Mesendoderm (in vitro differentiated cells): ENCODE results near the gene SH3BP2.
A peak's percentile ranks its signal among the peaks of the same experiment; 100 is the strongest.

Experiments used
- DNase-seq: peaks from one replicate; pipeline ENCODE4 v3.0.0; 2013
- H2AK5ac ChIP-seq: 2 replicates; pipeline ENCODE4 v1.6.1; 2013; ENCODE audit warnings: low read length, inconsistent platforms
- H2BK120ac ChIP-seq: 2 replicates; pipeline ENCODE4 v1.6.1; 2013; ENCODE audit warnings: low read depth, mild to moderate bottlenecking, low read length, moderate library complexity, mixed read lengths
- H2BK15ac ChIP-seq: replicated peaks from 2 replicates; pipeline ENCODE4 v1.6.1; 2013; ENCODE audit warnings: low read depth, mild to moderate bottlenecking, moderate library complexity
- H2BK5ac ChIP-seq: 2 replicates; pipeline ENCODE4 v1.6.1; 2013; ENCODE audit warnings: low read length, inconsistent platforms
- H3K18ac ChIP-seq: 2 replicates; pipeline ENCODE4 v1.6.1; 2013; ENCODE audit warnings: mild to moderate bottlenecking, low read length, mixed read lengths
- H3K23ac ChIP-seq: one replicate; pipeline ENCODE4 v1.6.1; 2013; ENCODE audit warnings: low read length
- H3K27ac ChIP-seq: 2 replicates; pipeline ENCODE4 v1.5.1; 2013; ENCODE audit warnings: low read depth, mild to moderate bottlenecking, inconsistent platforms, low read length, moderate library complexity
- H3K27me3 ChIP-seq: 2 replicates; pipeline ENCODE4 v1.6.1; 2013; ENCODE audit warnings: low read length, control low read depth, mild to moderate bottlenecking, inconsistent platforms; ENCODE audit not compliant: insufficient read depth, poor library complexity
- H3K36me3 ChIP-seq: 2 replicates; pipeline ENCODE4 v1.6.1; 2013; ENCODE audit warnings: low read length, inconsistent platforms; ENCODE audit not compliant: control insufficient read depth, insufficient read depth
- H3K4ac ChIP-seq: one replicate; pipeline ENCODE4 v1.6.1; 2013; ENCODE audit warnings: low read depth, mild to moderate bottlenecking, low read length, moderate library complexity
- H3K4me1 ChIP-seq: 2 replicates; pipeline ENCODE4 v1.6.1; 2013; ENCODE audit warnings: low read depth, low read length, inconsistent platforms; ENCODE audit not compliant: control insufficient read depth
- H3K4me2 ChIP-seq: 2 replicates; pipeline ENCODE4 v1.6.1; 2013; ENCODE audit warnings: low read length
- H3K4me3 ChIP-seq: 2 replicates; pipeline ENCODE4 v1.5.1; 2013; ENCODE audit warnings: mild to moderate bottlenecking, low read length
- H3K56ac ChIP-seq: one replicate; pipeline ENCODE4 v1.6.1; 2013; ENCODE audit warnings: low read length
- H3K79me1 ChIP-seq: 2 replicates; pipeline ENCODE4 v1.6.1; 2013; ENCODE audit warnings: low read length, inconsistent platforms
- H3K79me2 ChIP-seq: 2 replicates; pipeline ENCODE4 v1.6.1; 2013; ENCODE audit warnings: mild to moderate bottlenecking, low read length; ENCODE audit not compliant: control insufficient read depth, insufficient read depth
- H3K9ac ChIP-seq: 2 replicates; pipeline ENCODE4 v1.6.1; 2013; ENCODE audit warnings: low read length, inconsistent platforms
- H4K5ac ChIP-seq: one replicate; pipeline ENCODE4 v1.6.1; 2013; ENCODE audit warnings: low read length
- H4K8ac ChIP-seq: one replicate; pipeline ENCODE4 v1.6.1; 2013; ENCODE audit warnings: low read depth, mild to moderate bottlenecking, control low read depth, low read length, moderate library complexity
- WGBS: extraction: QIAGEN DNeasy Blood & Tissue Kit; methylation state at CpG from one replicate; pipeline ENCODE4 v1.1.7; 2013; ENCODE audit warnings: low lambda C conversion rate, missing lambda C conversion rate; ENCODE audit not compliant: insufficient coverage; ENCODE audit errors: extremely low coverage; 5-methylcytosine and 5-hydroxymethylcytosine counted together

Gene SH3BP2

DNA sequence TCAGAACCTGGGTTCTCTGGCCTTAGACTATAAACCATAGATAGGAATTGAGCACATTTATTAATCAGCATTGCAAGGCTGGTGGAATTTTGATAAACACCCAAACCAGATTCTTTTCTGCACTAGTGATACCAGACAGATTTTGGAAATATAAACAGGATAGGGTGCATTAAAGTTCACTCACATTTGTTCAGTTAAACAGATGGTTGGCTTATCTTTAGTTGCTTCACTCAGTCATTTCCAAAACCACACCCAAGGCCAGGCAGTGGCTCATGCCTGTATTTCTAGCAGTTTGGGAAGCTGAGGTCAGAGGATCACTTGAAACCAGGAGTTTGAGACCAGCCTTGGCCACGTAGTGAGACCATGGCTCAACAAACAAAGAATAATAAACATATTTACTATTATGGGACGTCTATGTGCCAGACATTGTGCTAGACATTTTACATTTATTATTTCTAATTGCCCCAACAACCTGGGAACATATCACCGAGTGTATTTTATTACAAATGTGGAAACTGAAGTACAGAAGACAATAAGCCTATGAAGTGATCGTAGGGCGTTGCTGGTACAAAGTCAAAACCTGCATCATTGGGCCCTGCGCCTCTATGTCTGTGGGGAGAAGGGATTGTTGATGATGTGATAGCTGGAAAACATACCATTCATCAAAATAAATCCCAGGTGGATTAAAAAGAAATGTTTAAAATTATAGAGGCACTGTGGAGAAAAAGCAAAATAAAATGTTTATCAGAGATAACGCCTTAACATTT lies 65.7 kb downstream of the SH3BP2 start:
- DNase-seq, result no peak
- Histone ChIP-seq H3K79me1 (peaks cover 7% of the 10 kb centered on the region), H2BK120ac (no peak overlapping the region), H3K79me2 (peaks cover 67% of the 10 kb centered on the region), H4K8ac (no peak overlapping the region), H3K18ac (no peak overlapping the region), H3K9ac (no peak overlapping the region), H3K23ac (no peak overlapping the region), H3K4ac (no peak overlapping the region), H3K27me3 (no peaks in the 10 kb centered on the region), H3K4me3 (no peak overlapping the region), H2AK5ac (no peak overlapping the region), H3K36me3 (no peaks in the 10 kb centered on the region), H3K4me1 (peaks cover 21% of the 10 kb centered on the region), H2BK5ac (no peak overlapping the region), H3K4me2 (no peak overlapping the region), H4K5ac (no peak overlapping the region), H3K27ac (no peak overlapping the region), H3K56ac (no peak overlapping the region), H2BK15ac (no peak overlapping the region)
- WGBS, result no CpG with 5 or more reads among the region's 7 CpGs

- WGBS, result no CpG with 5 or more reads among the region's 3 CpGs
- no peak overlapping the region for H2BK5ac ChIP-seq
- no peak overlapping the region for H4K5ac ChIP-seq
- H2AK5ac ChIP-seq, result no peak overlapping the region
- peaks cover 70% of the 10 kb centered on the region for H3K79me2 ChIP-seq
- H3K56ac ChIP-seq, result no peak overlapping the region
- no peak overlapping the region for H3K4ac ChIP-seq
- H3K4me2 ChIP-seq, result no peak overlapping the region
- no peak overlapping the region for H3K4me3 ChIP-seq
- H3K27ac ChIP-seq, result no peak overlapping the region
- H3K9ac ChIP-seq, result no peak overlapping the region
- peaks cover 22% of the 10 kb centered on the region for H3K4me1 ChIP-seq
- peaks cover 8% of the 10 kb centered on the region for H3K79me1 ChIP-seq
- H3K27me3 ChIP-seq, result no peaks in the 10 kb centered on the region
- no peak overlapping the region for H3K23ac ChIP-seq
- no peak for DNase-seq
- no peaks in the 10 kb centered on the region for H3K36me3 ChIP-seq
- no peak overlapping the region for H2BK120ac ChIP-seq
- H4K8ac ChIP-seq, result no peak overlapping the region
- H2BK15ac ChIP-seq, result no peak overlapping the region
- H3K18ac ChIP-seq, result peak overlapping the region; percentile 39
Measured at GRCh38 chr4:2859514-2859913, 66.6 kb downstream of the SH3BP2 start.

DNA sequence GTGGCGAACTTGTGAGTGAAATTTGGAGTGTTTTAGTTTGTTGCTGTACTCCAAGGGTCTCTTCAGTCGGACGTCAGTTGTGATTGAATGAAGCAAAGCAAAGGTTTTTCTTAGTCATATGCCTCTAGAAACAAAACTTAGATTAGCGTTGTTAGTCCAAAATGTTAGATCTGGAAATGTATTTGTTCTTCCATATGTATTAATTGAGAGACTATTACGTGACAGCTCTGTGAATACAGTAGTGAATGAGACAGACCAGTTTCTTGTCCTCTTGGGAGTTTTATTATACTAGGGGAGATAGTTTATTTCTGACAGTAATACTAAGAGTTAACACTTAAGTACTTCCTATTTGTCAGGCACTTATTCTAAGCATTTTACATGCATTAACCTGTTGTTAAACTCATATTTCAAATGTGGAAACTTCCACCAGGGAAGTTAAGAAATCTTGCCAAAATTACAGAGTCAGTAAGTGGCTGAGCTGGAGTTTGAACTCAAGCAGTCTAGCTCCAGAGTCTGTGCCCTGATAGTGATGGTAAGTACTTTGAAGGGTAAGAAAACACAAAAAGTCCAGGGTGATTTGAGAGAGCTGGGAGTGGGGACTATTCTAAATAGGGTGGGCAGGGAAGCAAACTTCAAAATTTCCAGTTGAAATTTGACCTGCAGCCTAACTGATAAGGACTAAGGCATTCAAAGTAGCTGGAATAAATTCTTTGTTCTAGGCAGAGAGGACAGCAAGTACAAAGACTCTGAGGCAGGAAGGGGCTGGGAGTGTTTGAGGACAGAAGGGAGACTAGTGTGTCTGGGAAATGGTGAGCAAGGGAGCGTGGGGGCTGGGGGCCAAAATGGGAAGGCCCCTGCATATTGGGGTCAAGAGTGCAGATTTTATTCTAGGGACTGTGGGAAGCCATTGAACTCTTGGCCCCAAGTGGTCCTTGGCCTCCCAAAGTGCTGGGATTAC lies 67.8 kb downstream of the SH3BP2 start:
- Histone ChIP-seq H3K23ac (no peak overlapping the region), H3K79me2 (peaks cover 68% of the 10 kb centered on the region), H3K27ac (peak overlapping the region; percentile 83), H3K9ac (peak overlapping the region; percentile 41), H3K79me1 (peaks cover 6% of the 10 kb centered on the region), H4K5ac (no peak overlapping the region), H3K18ac (peak overlapping the region; percentile 83), H2BK5ac (no peak overlapping the region), H3K56ac (no peak overlapping the region), H3K27me3 (no peaks in the 10 kb centered on the region), H3K4me1 (peaks cover 24% of the 10 kb centered on the region), H3K4me3 (no peak overlapping the region), H3K4me2 (peak overlapping the region; percentile 7), H2BK15ac (peak overlapping the region; percentile 14), H2BK120ac (no peak overlapping the region), H2AK5ac (no peak overlapping the region), H4K8ac (no peak overlapping the region), H3K36me3 (no peaks in the 10 kb centered on the region), H3K4ac (peak overlapping the region; percentile 10)
- peak; percentile 90 for DNase-seq
- WGBS, result no CpG with 5 or more reads among the region's 6 CpGs

DNA sequence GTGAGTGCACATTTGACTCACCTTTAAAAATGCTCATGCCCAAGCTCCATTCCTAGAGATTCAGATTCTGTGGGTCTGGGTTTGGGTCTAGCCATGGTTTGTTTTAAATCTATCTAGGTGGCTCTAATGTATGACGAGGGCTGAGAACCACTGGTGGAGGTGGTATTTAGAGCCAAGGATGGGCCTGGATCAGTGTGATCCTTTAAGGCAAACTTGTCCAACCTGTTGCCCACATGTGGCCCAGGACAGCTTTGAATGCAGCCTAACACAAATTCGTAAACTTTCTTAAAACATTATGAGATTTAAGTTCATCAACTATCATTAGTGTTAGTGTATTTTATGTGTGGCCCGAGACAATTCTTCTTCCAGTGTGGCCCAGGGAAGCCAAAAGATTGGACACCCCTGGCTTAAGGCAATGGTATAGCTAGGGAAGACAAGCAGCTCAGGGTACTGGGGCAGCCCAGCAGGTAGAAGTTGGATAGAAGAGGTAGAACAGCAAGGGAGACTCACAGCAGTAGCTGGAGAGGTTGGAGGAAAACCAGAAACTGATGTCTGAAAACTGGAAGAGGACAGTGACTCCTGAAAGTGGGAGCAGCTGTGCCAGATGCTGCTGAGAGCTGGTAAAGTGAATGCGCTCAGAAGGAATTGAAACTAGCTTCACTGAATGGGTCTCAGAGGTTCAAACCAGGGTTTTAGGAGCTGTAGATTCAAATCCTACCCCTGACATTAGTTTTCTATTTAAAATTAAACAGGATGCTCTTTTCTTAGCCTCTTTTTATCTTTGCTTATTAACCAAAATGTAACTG lies 68.9 kb downstream of the SH3BP2 start:
- Histone ChIP-seq H3K4me2 (no peak overlapping the region), H3K56ac (peak overlapping the region; percentile 35), H3K18ac (peak overlapping the region; percentile 32), H3K4ac (no peak overlapping the region), H2BK5ac (no peak overlapping the region), H4K8ac (no peak overlapping the region), H3K79me2 (peaks cover 72% of the 10 kb centered on the region), H2AK5ac (no peak overlapping the region), H3K27ac (peak overlapping the region; percentile 30), H3K9ac (peak overlapping the region; percentile 12), H3K27me3 (no peaks in the 10 kb centered on the region), H3K4me3 (no peak overlapping the region), H3K36me3 (no peaks in the 10 kb centered on the region), H3K4me1 (peaks cover 27% of the 10 kb centered on the region), H2BK15ac (no peak overlapping the region), H3K79me1 (peaks cover 8% of the 10 kb centered on the region), H4K5ac (no peak overlapping the region), H3K23ac (no peak overlapping the region), H2BK120ac (peak overlapping the region; percentile 3)
- no peak for DNase-seq
- no CpG with 5 or more reads among the region's 4 CpGs for WGBS

GRCh38 chr4:2862528-2862927 lies 69.6 kb downstream of the SH3BP2 start:
- no peak overlapping the region for H3K4ac ChIP-seq
- H2BK5ac ChIP-seq, result no peak overlapping the region
- H3K9ac ChIP-seq, result no peak overlapping the region
- no CpG with 5 or more reads among the region's 1 CpG for whole genome bisulfite sequencing
- no peak overlapping the region for H3K23ac ChIP-seq
- H2BK15ac ChIP-seq, result no peak overlapping the region
- H3K4me2 ChIP-seq, result no peak overlapping the region
- H3K18ac ChIP-seq, result no peak overlapping the region
- H4K8ac ChIP-seq, result no peak overlapping the region
- peaks cover 69% of the 10 kb centered on the region for H3K79me2 ChIP-seq
- H3K56ac ChIP-seq, result no peak overlapping the region
- no peak overlapping the region for H4K5ac ChIP-seq
- no peak overlapping the region for H3K27ac ChIP-seq
- peaks cover 9% of the 10 kb centered on the region for H3K79me1 ChIP-seq
- peak; percentile 86 for DNase-seq
- H3K36me3 ChIP-seq, result no peaks in the 10 kb centered on the region
- H3K4me3 ChIP-seq, result no peak overlapping the region
- H3K27me3 ChIP-seq, result no peaks in the 10 kb centered on the region
- no peak overlapping the region for H2AK5ac ChIP-seq
- peaks cover 32% of the 10 kb centered on the region for H3K4me1 ChIP-seq
- H2BK120ac ChIP-seq, result no peak overlapping the region
